Right atrium auricular region (tissue), 2 donors: ENCODE data around the gene IDI1. TPM values are rescaled to one million over a fixed set of nuclear protein-coding genes. Genes with fewer than 3 reads are reported as not detected.

Source experiments
- DNase-seq: peaks from one replicate; pipeline ENCODE4 v3.0.0-alpha.2; 2019; ENCODE audit warnings: low spot score
- H3K27ac ChIP-seq, 2 donors: fragments of 200-600 bp; sonication (generic); 1 replicate in 1 of 2; 2 replicates in 1 of 2; pipeline ENCODE4 v1.5.1; 2016 to 2019
- H3K27me3 ChIP-seq, 2 donors: fragments of 200-600 bp; sonication (generic); one replicate each; pipeline versions ENCODE4 v1.5.1 to v1.6.0; 2017 to 2019
- H3K36me3 ChIP-seq: fragments of 200-600 bp; sonication (generic); one replicate; pipeline ENCODE4 v1.5.1; 2016
- H3K4me1 ChIP-seq, 2 donors: fragments of 200-600 bp; sonication (generic); one replicate each; pipeline versions ENCODE4 v1.5.1 to v1.6.0; 2017 to 2019
- H3K4me3 ChIP-seq, 2 donors: fragments of 200-600 bp; sonication (generic); 1 replicate in 1 of 2; 2 replicates in 1 of 2; pipeline ENCODE4 v1.5.1; 2017 to 2019; ENCODE audit warnings: mild to moderate bottlenecking in 1 of 2, moderate library complexity in 1 of 2
- H3K9me3 ChIP-seq, 2 donors: fragments of 200-600 bp; sonication (generic); one replicate each; pipeline ENCODE4 v1.5.1; 2019
- CTCF ChIP-seq, 2 donors: fragments of 200-600 bp; sonication (generic); IDR thresholded peaks; one replicate each; pipeline ENCODE4 v1.5.1; 2019; ENCODE audit warnings: antibody characterized with exemption in 2 of 2
- total RNA-seq, 2 donors: library from RNA; depleted of rRNA; stranded (reverse); fragments of >200 nt; gene quantifications; one replicate each; pipeline ENCODE4 v1.1.0, GENCODE V29; 2016

Gene IDI1
- total RNA-seq, 2 donors from 2014 or later = 16.7 to 24.3 TPM

GRCh38 chr10:1054684-1055083, 5.8 kb upstream of the IDI1 start:
- no peak overlapping the region for H3K4me3 ChIP-seq
- no peaks in the 10 kb centered on the region for H3K9me3 ChIP-seq
- H3K36me3 ChIP-seq = peaks cover 22% of the 10 kb centered on the region
- TF ChIP-seq CTCF (IDR thresholded peaks at IDR 0.05) = no peak
- H3K27ac ChIP-seq = peak overlapping the region in 1 of 2 donors; percentile 96
- no peaks in the 10 kb centered on the region for H3K27me3 ChIP-seq
- H3K4me1 ChIP-seq = peaks cover 0 to 45% of the 10 kb centered on the region in 2 donors
- DNase-seq = no peak

GRCh38 chr10:1050554-1050953, 1.6 kb upstream of the IDI1 start:
- Histone ChIP-seq H3K4me3 (peak overlapping the region in 1 of 2 donors; percentile 80), H3K27ac (peak overlapping the region; percentile 99 to 100), H3K9me3 (no peaks in the 10 kb centered on the region), H3K36me3 (peaks cover 22% of the 10 kb centered on the region), H3K4me1 (peaks cover 0 to 47% of the 10 kb centered on the region in 2 donors), H3K27me3 (no peaks in the 10 kb centered on the region)
- no peak for DNase-seq
- no peak for TF ChIP-seq CTCF (IDR thresholded peaks at IDR 0.05)

GRCh38 chr10:1050145-1050544, 1.2 kb upstream of the IDI1 start:
- Histone ChIP-seq H3K27ac (peak overlapping the region; percentile 99 to 100), H3K9me3 (no peaks in the 10 kb centered on the region), H3K4me3 (peak overlapping the region; percentile 80 to 89), H3K27me3 (no peaks in the 10 kb centered on the region), H3K36me3 (peaks cover 22% of the 10 kb centered on the region), H3K4me1 (peaks cover 0 to 47% of the 10 kb centered on the region in 2 donors)
- TF ChIP-seq CTCF (IDR thresholded peaks at IDR 0.05) = no peak
- DNase-seq = no peak

- H3K9me3 ChIP-seq = no peaks in the 10 kb centered on the region
- peaks cover 0 to 47% of the 10 kb centered on the region in 2 donors for H3K4me1 ChIP-seq
- H3K36me3 ChIP-seq = peaks cover 22% of the 10 kb centered on the region
- H3K4me3 ChIP-seq = peak overlapping the region; percentile 80 to 89
- H3K27ac ChIP-seq = peak overlapping the region; percentile 99 to 100
- DNase-seq = no peak
- no peaks in the 10 kb centered on the region for H3K27me3 ChIP-seq
- no peak for TF ChIP-seq CTCF (IDR thresholded peaks at IDR 0.05)
Observed at GRCh38 chr10:1049425-1049958, 573 bp upstream of the IDI1 start.

GRCh38 chr10:1048349-1048731, 579 bp downstream of the IDI1 start:
- DNase-seq = peak; percentile 74
- Histone ChIP-seq H3K9me3 (no peaks in the 10 kb centered on the region), H3K4me3 (peak overlapping the region; percentile 80 to 89), H3K27me3 (no peaks in the 10 kb centered on the region), H3K4me1 (peaks cover 0 to 47% of the 10 kb centered on the region in 2 donors), H3K27ac (peak overlapping the region; percentile 99 to 100), H3K36me3 (peaks cover 22% of the 10 kb centered on the region)
- TF ChIP-seq CTCF (IDR thresholded peaks at IDR 0.05) = no peak

- H3K4me3 ChIP-seq = peak overlapping the region; percentile 80 to 89
- H3K9me3 ChIP-seq = no peaks in the 10 kb centered on the region
- no peak for DNase-seq
- no peak for TF ChIP-seq CTCF (IDR thresholded peaks at IDR 0.05)
- no peaks in the 10 kb centered on the region for H3K27me3 ChIP-seq
- H3K36me3 ChIP-seq = peaks cover 22% of the 10 kb centered on the region
- peaks cover 0 to 51% of the 10 kb centered on the region in 2 donors for H3K4me1 ChIP-seq
- H3K27ac ChIP-seq = peak overlapping the region; percentile 99 to 100
Observed at GRCh38 chr10:1047937-1048336, 982 bp downstream of the IDI1 start.
